Measurements from ENCODE around the gene NEUROD2. TPM values are rescaled to one million over a fixed set of nuclear protein-coding genes. Genes with fewer than 3 reads are reported as not detected.

The NEUROD2 gene
- polyA plus RNA-seq, 1 of the 3 experiments (the other 2 are of a cell fraction) = not detected

DNA sequence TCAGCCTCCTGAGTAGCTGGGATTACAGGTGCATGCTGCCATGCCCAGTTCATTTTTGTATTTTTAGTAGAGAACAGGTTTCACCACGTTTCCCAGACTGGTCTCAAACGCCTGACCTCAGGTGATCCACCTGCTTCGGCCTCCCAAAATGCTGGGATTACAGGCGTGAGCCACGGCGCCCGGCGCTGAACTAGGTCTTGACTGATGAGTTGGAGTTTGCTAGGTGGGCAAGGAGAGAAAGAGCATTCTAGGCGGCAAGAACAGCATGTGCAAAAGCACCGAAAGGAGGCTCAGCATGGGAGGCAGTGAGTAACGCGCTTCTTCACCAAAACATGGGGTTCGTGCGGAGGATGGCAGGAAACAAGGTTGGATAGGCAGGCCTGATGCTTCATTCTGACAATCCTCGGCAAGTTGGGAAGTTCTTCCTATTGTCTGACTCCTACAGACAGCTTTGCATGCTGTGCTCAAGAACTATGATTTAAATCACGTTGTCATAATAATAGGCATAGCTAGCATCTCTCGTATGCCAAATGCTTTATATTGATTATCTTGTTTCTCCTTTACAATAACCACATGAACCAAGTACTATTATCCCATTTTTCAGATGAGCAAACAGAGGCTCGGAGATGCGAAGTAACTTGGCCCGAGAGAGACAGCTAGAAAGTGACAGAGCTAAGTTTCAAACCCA, 26.5 kb downstream of the NEUROD2 start:
- no peaks in the 10 kb centered on the region for H3K9me3 ChIP-seq
- WGBS (ENCODE audit: low lambda C conversion rate) = 75% methylated on average over 20 of the region's 20 CpGs
- CTCF ChIA-PET = interaction anchor here (6.6 to 10.3 kb wide), 2 partner anchors 33 to 41 kb away, joined by 64 to 93 read pairs; no protein-coding TSS in a partner anchor
- H3K36me3 ChIP-seq (replicated peaks in 1 of 2; ENCODE audit: control insufficient read depth in 1 of 2, insufficient read depth in 2 of 2, low read length in 1 of 2) = no peaks in the 10 kb centered on the region
- TF ChIP-seq GABPA (IDR thresholded peaks at IDR 0.05; ENCODE audit: low read depth) = no peak
- no peak for DNase-seq
- no peaks in the 10 kb centered on the region for H3K9me2 ChIP-seq
- POLR2A ChIA-PET = interaction anchor here (1.1 kb wide), 1 partner anchor 7 kb away, joined by 6 read pairs; no protein-coding TSS in a partner anchor
- no peaks in the 10 kb centered on the region for H3K79me2 ChIP-seq (ENCODE audit: insufficient read depth)
- H3K4me3 ChIP-seq (ENCODE audit: low read depth in 2 of 2, low read length in 1 of 2) = no peak overlapping the region
- H4K20me1 ChIP-seq (ENCODE audit: insufficient read depth) = no peaks in the 10 kb centered on the region
- no peak overlapping the region for H3K9ac ChIP-seq
- no peak overlapping the region for H2AFZ ChIP-seq (ENCODE audit: low read depth)
- H3K4me2 ChIP-seq = no peak overlapping the region
- H3F3A ChIP-seq (replicated peaks; ENCODE audit: insufficient read depth) = no peaks in the 10 kb centered on the region
- no peaks in the 10 kb centered on the region for H3K27me3 ChIP-seq (ENCODE audit: insufficient read depth)
- H3K4me1 ChIP-seq (ENCODE audit: control insufficient read depth in 1 of 2, insufficient read depth in 2 of 2, low read depth in 1 of 2, low read length in 1 of 2) = no peaks in the 10 kb centered on the region; a peak in 1 of 4 replicates
- H3K27ac ChIP-seq (ENCODE audit: low read depth in 2 of 2, low read length in 1 of 2) = no peak overlapping the region

DNA sequence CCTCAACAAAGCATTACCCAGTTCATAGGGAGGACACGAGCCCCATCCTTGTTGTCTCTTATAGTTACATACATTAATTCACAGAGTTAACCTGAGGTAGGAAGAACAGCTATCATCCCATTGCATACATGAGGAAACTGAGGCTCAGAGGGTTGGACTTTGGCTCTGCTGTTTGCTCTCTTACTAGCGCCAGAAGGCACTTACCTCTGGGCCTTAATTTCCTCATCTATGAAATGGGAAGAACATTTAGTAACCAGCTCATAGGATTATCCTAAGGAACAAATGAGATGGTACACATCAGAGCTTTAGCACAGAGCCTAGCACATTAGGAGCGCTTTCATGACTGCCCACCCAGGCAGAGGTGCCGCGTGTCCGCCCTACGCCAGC, 27.6 kb downstream of the NEUROD2 start:
- H3K36me3 ChIP-seq (replicated peaks in 1 of 2; ENCODE audit: control insufficient read depth in 1 of 2, insufficient read depth in 2 of 2, low read length in 1 of 2) = no peaks in the 10 kb centered on the region
- no peak overlapping the region for H3K4me2 ChIP-seq
- H2AFZ ChIP-seq (ENCODE audit: low read depth) = no peak overlapping the region
- H3F3A ChIP-seq (replicated peaks; ENCODE audit: insufficient read depth) = no peaks in the 10 kb centered on the region
- ChIA-PET CTCF (interaction anchor here (2.9 to 10.3 kb wide), 3 partner anchors 18 to 42 kb away, joined by 13 to 93 read pairs (median 64); no protein-coding TSS in a partner anchor), POLR2A (interaction anchor here (1.1 kb wide), 1 partner anchor 9 kb away, joined by 6 read pairs; no protein-coding TSS in a partner anchor)
- no peak overlapping the region for H3K4me3 ChIP-seq (ENCODE audit: low read depth in 2 of 2, low read length in 1 of 2)
- WGBS (ENCODE audit: low lambda C conversion rate) = 89% methylated on average over 6 of the region's 7 CpGs
- no peaks in the 10 kb centered on the region for H3K9me2 ChIP-seq
- no peaks in the 10 kb centered on the region for H3K27me3 ChIP-seq (ENCODE audit: insufficient read depth)
- no peak for DNase-seq
- H3K9me3 ChIP-seq = no peaks in the 10 kb centered on the region
- H4K20me1 ChIP-seq (ENCODE audit: insufficient read depth) = no peaks in the 10 kb centered on the region
- H3K9ac ChIP-seq = no peak overlapping the region
- H3K4me1 ChIP-seq (ENCODE audit: control insufficient read depth in 1 of 2, insufficient read depth in 2 of 2, low read depth in 1 of 2, low read length in 1 of 2) = peaks cover 0 to 3% of the 10 kb centered on the region in 2 experiments; a peak in 1 of 4 replicates
- H3K27ac ChIP-seq (ENCODE audit: low read depth in 2 of 2, low read length in 1 of 2) = no peak overlapping the region
- H3K79me2 ChIP-seq (ENCODE audit: insufficient read depth) = no peaks in the 10 kb centered on the region
- TF ChIP-seq FOXM1 (IDR thresholded peaks at IDR 0.05; ENCODE audit: low read depth) = no peak
- no peak for TF ChIP-seq FOXJ3 (CRISPR knock-in tag; IDR thresholded peaks at IDR 0.05)
- TF ChIP-seq, protein P1, sequence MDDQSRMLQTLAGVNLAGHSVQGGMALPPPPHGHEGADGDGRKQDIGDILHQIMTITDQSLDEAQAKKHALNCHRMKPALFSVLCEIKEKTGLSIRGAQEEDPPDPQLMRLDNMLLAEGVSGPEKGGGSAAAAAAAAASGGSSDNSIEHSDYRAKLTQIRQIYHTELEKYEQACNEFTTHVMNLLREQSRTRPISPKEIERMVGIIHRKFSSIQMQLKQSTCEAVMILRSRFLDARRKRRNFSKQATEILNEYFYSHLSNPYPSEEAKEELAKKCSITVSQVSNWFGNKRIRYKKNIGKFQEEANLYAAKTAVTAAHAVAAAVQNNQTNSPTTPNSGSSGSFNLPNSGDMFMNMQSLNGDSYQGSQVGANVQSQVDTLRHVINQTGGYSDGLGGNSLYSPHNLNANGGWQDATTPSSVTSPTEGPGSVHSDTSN (IDR thresholded peaks at IDR 0.05) = no peak
- TF ChIP-seq, protein P2, sequence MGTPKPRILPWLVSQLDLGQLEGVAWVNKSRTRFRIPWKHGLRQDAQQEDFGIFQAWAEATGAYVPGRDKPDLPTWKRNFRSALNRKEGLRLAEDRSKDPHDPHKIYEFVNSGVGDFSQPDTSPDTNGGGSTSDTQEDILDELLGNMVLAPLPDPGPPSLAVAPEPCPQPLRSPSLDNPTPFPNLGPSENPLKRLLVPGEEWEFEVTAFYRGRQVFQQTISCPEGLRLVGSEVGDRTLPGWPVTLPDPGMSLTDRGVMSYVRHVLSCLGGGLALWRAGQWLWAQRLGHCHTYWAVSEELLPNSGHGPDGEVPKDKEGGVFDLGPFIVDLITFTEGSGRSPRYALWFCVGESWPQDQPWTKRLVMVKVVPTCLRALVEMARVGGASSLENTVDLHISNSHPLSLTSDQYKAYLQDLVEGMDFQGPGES (IDR thresholded peaks at IDR 0.05; ENCODE audit: low read depth, low read length) = no peak
- TF ChIP-seq SIN3A (IDR thresholded peaks at IDR 0.05; ENCODE audit: borderline replicate concordance, low read depth, low read length) = no peak
- TF ChIP-seq MEF2A (IDR thresholded peaks at IDR 0.05; ENCODE audit: borderline replicate concordance, low read depth) = no peak
- TF ChIP-seq, protein P3, sequence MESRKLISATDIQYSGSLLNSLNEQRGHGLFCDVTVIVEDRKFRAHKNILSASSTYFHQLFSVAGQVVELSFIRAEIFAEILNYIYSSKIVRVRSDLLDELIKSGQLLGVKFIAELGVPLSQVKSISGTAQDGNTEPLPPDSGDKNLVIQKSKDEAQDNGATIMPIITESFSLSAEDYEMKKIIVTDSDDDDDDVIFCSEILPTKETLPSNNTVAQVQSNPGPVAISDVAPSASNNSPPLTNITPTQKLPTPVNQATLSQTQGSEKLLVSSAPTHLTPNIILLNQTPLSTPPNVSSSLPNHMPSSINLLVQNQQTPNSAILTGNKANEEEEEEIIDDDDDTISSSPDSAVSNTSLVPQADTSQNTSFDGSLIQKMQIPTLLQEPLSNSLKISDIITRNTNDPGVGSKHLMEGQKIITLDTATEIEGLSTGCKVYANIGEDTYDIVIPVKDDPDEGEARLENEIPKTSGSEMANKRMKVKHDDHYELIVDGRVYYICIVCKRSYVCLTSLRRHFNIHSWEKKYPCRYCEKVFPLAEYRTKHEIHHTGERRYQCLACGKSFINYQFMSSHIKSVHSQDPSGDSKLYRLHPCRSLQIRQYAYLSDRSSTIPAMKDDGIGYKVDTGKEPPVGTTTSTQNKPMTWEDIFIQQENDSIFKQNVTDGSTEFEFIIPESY (IDR thresholded peaks at IDR 0.05; ENCODE audit: borderline replicate concordance, low read depth) = no peak
- TF ChIP-seq RAD21 (IDR thresholded peaks at IDR 0.05; ENCODE audit: low read length) = no peak
- TF ChIP-seq, protein P4, sequence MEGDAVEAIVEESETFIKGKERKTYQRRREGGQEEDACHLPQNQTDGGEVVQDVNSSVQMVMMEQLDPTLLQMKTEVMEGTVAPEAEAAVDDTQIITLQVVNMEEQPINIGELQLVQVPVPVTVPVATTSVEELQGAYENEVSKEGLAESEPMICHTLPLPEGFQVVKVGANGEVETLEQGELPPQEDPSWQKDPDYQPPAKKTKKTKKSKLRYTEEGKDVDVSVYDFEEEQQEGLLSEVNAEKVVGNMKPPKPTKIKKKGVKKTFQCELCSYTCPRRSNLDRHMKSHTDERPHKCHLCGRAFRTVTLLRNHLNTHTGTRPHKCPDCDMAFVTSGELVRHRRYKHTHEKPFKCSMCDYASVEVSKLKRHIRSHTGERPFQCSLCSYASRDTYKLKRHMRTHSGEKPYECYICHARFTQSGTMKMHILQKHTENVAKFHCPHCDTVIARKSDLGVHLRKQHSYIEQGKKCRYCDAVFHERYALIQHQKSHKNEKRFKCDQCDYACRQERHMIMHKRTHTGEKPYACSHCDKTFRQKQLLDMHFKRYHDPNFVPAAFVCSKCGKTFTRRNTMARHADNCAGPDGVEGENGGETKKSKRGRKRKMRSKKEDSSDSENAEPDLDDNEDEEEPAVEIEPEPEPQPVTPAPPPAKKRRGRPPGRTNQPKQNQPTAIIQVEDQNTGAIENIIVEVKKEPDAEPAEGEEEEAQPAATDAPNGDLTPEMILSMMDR (IDR thresholded peaks at IDR 0.05) = no peak
- TF ChIP-seq, protein P5, sequence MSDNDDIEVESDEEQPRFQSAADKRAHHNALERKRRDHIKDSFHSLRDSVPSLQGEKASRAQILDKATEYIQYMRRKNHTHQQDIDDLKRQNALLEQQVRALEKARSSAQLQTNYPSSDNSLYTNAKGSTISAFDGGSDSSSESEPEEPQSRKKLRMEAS (IDR thresholded peaks at IDR 0.05; ENCODE audit: low read depth) = no peak
- TF ChIP-seq JUND (IDR thresholded peaks at IDR 0.05) = no peak
- no peak for TF ChIP-seq RXRA (IDR thresholded peaks at IDR 0.05; ENCODE audit: borderline replicate concordance, low read depth)
- no peak for TF ChIP-seq ELF1 (IDR thresholded peaks at IDR 0.05)
- TF ChIP-seq TAF1 (IDR thresholded peaks at IDR 0.05; ENCODE audit: borderline replicate concordance, low read depth, low read length) = no peak
- TF ChIP-seq, protein P6, sequence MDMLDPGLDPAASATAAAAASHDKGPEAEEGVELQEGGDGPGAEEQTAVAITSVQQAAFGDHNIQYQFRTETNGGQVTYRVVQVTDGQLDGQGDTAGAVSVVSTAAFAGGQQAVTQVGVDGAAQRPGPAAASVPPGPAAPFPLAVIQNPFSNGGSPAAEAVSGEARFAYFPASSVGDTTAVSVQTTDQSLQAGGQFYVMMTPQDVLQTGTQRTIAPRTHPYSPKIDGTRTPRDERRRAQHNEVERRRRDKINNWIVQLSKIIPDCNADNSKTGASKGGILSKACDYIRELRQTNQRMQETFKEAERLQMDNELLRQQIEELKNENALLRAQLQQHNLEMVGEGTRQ (IDR thresholded peaks at IDR 0.05; ENCODE audit: borderline replicate concordance, low read depth, low read length) = no peak
